ENCODE results near the gene THSD7B.

- TF ChIP-seq ZNF274 (IDR thresholded peaks at IDR 0.05; ENCODE audit: insufficient read depth, insufficient read length) (no peak), EP300 (IDR thresholded peaks at IDR 0.05; ENCODE audit: borderline replicate concordance in 1 of 2, control insufficient read depth in 1 of 2, low read depth in 2 of 2, low read length in 2 of 2) (no peak), RAD21 (IDR thresholded peaks at IDR 0.05; ENCODE audit: insufficient read depth, low read depth, low read length) (no peak), CTCF (IDR thresholded peaks at IDR 0.05 in 2 of 3, conservative IDR thresholded peaks at IDR 0.05 in 1 of 3; ENCODE audit: control insufficient read depth in 2 of 3, extremely low read depth in 1 of 3, insufficient read depth in 1 of 3, low read depth in 3 of 3, low read length in 3 of 3) (no peak), BRCA1 (IDR thresholded peaks at IDR 0.05; ENCODE audit: low read depth, low read length) (no peak), NBN (IDR thresholded peaks at IDR 0.05) (no peak), ZBTB33 (IDR thresholded peaks at IDR 0.05) (no peak), MEF2A (IDR thresholded peaks at IDR 0.05; ENCODE audit: insufficient read depth, low read depth, low read length) (no peak), SIN3A (IDR thresholded peaks at IDR 0.05; ENCODE audit: low read depth, low read length) (no peak), CREB1 (IDR thresholded peaks at IDR 0.05; ENCODE audit: low read depth) (no peak), EZH2 (IDR thresholded peaks at IDR 0.05; ENCODE audit: borderline replicate concordance, control insufficient read depth, low read depth, low read length) (no peak), YY1 (IDR thresholded peaks at IDR 0.05; ENCODE audit: low read depth, low read length) (no peak), HDAC2 (IDR thresholded peaks at IDR 0.05) (no peak)
These were observed 953.4 kb downstream of the THSD7B start for GRCh38 chr2:137718786-137719185.
